Osteocyte (in vitro differentiated cells): ENCODE measurements around the gene IFI27L2. TPM values are rescaled to one million over a fixed set of nuclear protein-coding genes. Genes with fewer than 3 reads are reported as not detected.
A peak's percentile ranks its signal among the peaks of the same experiment; 100 is the strongest.

ENCODE experiments used
- DNase-seq: peaks from one replicate; pipeline ENCODE4 v3.0.0; 2021; ENCODE audit warnings: mixed read lengths; ENCODE audit not compliant: unreplicated experiment; ENCODE audit errors: extremely low spot score
- H3K27ac Mint-ChIP-seq: one replicate; pipeline ENCODE4 v1.8.0; 2021; ENCODE audit warnings: mild to moderate bottlenecking, mixed read lengths; ENCODE audit not compliant: unreplicated experiment
- H3K27me3 Mint-ChIP-seq: one replicate; pipeline ENCODE4 v1.8.0; 2021; ENCODE audit warnings: mixed read lengths; ENCODE audit not compliant: unreplicated experiment
- H3K36me3 Mint-ChIP-seq: one replicate; pipeline ENCODE4 v1.8.0; 2021; ENCODE audit warnings: mixed read lengths; ENCODE audit not compliant: unreplicated experiment
- H3K4me1 Mint-ChIP-seq: one replicate; pipeline ENCODE4 v1.8.0; 2021; ENCODE audit warnings: mixed read lengths; ENCODE audit not compliant: unreplicated experiment
- H3K4me3 Mint-ChIP-seq: one replicate; pipeline ENCODE4 v1.8.0; 2021; ENCODE audit warnings: mild to moderate bottlenecking, moderate library complexity, mixed read lengths; ENCODE audit not compliant: unreplicated experiment
- H3K9me3 Mint-ChIP-seq: one replicate; pipeline ENCODE4 v1.8.0; 2021; ENCODE audit warnings: mixed read lengths; ENCODE audit not compliant: unreplicated experiment
- CTCF ChIP-seq: fragments of 200-600 bp; sonication (generic); IDR thresholded peaks from 2 replicates; pipeline ENCODE4 v1.5.0; 2021; ENCODE audit warnings: antibody characterized with exemption, mild to moderate bottlenecking, moderate library complexity
- total RNA-seq: library from RNA; stranded (reverse); gene quantifications from 2 replicates; pipeline ENCODE4 v1.2.1, GENCODE V29; 2021

IFI27L2 gene
- total RNA-seq, 1 donor from 2014 or later, result 44.7 TPM

- TF ChIP-seq CTCF, result no peak
- Mint-ChIP-seq H3K27ac (peak overlapping the region; percentile 29), H3K27me3 (peaks cover 11% of the 10 kb centered on the region), H3K36me3 (no peaks in the 10 kb centered on the region), H3K4me3 (no peak overlapping the region), H3K4me1 (peaks cover 16% of the 10 kb centered on the region), H3K9me3 (peaks cover 6% of the 10 kb centered on the region)
- no peak for DNase-seq
Measured at GRCh38 chr14:94120667-94121340, 8.6 kb downstream of the IFI27L2 start.

- DNase-seq, result no peak
- TF ChIP-seq CTCF, result no peak
- Mint-ChIP-seq H3K27ac (no peak overlapping the region), H3K4me3 (no peak overlapping the region), H3K27me3 (peaks cover 11% of the 10 kb centered on the region), H3K4me1 (peaks cover 23% of the 10 kb centered on the region), H3K9me3 (peaks cover 6% of the 10 kb centered on the region), H3K36me3 (no peaks in the 10 kb centered on the region)
Measured at GRCh38 chr14:94119071-94119470, 10.3 kb downstream of the IFI27L2 start.

- no peak for TF ChIP-seq CTCF
- Mint-ChIP-seq H3K4me3 (no peak overlapping the region), H3K27ac (no peak overlapping the region), H3K36me3 (no peaks in the 10 kb centered on the region), H3K27me3 (peaks cover 11% of the 10 kb centered on the region), H3K4me1 (peaks cover 23% of the 10 kb centered on the region), H3K9me3 (peaks cover 6% of the 10 kb centered on the region)
- DNase-seq, result no peak
Measured at GRCh38 chr14:94117856-94118255, 11.5 kb downstream of the IFI27L2 start.

GRCh38 chr14:94116701-94117100, 12.7 kb downstream of the IFI27L2 start:
- H3K27me3 Mint-ChIP-seq, result peaks cover 11% of the 10 kb centered on the region
- no peak overlapping the region for H3K4me3 Mint-ChIP-seq
- H3K9me3 Mint-ChIP-seq, result peaks cover 6% of the 10 kb centered on the region
- no peak overlapping the region for H3K27ac Mint-ChIP-seq
- H3K4me1 Mint-ChIP-seq, result peaks cover 18% of the 10 kb centered on the region
- H3K36me3 Mint-ChIP-seq, result no peaks in the 10 kb centered on the region
- no peak for TF ChIP-seq CTCF
- no peak for DNase-seq

GRCh38 chr14:94115631-94116030, 13.8 kb downstream of the IFI27L2 start:
- Mint-ChIP-seq H3K36me3 (no peaks in the 10 kb centered on the region), H3K4me1 (peaks cover 8% of the 10 kb centered on the region), H3K4me3 (no peak overlapping the region), H3K27ac (no peak overlapping the region), H3K27me3 (peaks cover 11% of the 10 kb centered on the region), H3K9me3 (peaks cover 2% of the 10 kb centered on the region)
- DNase-seq, result no peak
- no peak for TF ChIP-seq CTCF
